HG03457 (cell line): ENCODE results near the gene CSN1S1.
"Not testable (repeated sequence)": the region's sequence is repeated elsewhere in the genome, so short reads cannot be mapped to it uniquely, and the experiment has no call there.

Experiments
- ATAC-seq: cut with Tn5 transposase; IDR thresholded peaks from one replicate; pipeline ENCODE4 v1.9.1; 2021; ENCODE audit warnings: moderate number of reproducible peaks; ENCODE audit not compliant: unreplicated experiment

Gene CSN1S1, protein sequence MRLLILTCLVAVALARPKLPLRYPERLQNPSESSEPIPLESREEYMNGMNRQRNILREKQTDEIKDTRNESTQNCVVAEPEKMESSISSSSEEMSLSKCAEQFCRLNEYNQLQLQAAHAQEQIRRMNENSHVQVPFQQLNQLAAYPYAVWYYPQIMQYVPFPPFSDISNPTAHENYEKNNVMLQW

DNA sequence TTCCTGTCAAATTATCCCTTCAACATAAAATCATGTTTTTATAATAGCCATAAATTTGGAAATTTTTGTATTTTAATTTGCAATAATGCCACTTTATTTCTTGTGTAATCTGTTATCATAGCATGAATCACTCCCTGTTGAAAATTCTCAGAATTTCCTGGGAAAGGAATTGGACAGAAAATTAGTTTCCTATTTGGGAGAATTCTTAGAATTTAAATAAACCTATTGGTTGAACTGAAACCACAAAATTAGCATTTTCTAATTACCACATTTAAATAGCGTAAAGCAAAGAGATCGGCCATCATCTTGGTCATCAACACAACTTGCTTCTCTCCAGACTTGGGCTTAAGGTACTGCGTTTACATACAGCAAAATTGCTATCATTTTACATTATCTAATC is at the start of gene CSN1S1:
TSS of gene CSN1S1 (plus strand) at position 301 of the 400 bp plus-strand sequence. CDS start 1,488 bp downstream, outside the sequence.
- no peak for ATAC-seq

DNA sequence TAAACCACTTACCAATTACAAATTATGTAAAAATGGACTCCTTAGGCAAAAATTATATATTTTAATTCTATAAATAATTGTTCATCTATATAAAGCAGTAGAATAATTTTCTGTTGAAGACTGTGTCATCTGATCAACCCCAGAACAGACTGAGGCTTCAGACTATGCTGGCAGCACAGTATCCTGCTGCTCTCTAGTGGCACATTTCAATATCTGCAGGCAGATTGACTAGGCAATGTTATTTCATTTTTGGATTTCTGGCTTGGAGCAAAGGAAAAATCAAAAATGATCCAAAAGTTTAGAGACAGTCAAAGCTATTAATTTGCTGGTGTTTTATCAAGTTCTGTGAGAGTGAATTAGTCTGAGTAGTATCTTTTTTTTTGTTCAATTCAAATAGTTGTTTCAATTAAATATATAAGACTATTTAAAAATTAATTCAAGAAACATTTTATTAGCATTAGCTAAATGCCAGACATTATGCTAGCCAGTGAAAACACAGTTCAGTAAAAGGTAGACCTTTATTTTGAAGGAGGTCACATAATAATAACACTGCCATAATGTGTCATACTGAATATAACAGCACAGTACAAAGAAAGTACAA is 49.6 kb upstream of the CSN1S1 start:
- ATAC-seq: peak; percentile 88

DNA sequence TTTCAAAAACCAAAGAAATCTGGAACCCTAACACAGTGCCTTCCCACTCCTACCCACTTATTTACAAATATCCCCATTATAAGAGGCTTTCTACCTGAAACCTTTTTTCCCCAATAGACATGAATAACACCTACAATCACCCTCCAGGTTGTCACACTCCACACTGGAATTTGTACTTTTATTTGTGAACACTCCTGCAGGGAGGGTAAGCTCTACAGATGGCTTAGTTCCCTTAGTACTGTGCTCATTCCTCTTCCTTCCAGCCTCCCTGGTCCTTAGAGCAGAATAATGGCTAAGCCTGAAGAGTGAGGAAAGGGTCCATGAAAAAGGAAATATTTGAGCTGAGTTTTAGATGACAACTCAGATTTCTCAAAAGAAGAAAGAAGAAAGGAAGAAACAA is 48.7 kb upstream of the CSN1S1 start:
- no peak for ATAC-seq

DNA sequence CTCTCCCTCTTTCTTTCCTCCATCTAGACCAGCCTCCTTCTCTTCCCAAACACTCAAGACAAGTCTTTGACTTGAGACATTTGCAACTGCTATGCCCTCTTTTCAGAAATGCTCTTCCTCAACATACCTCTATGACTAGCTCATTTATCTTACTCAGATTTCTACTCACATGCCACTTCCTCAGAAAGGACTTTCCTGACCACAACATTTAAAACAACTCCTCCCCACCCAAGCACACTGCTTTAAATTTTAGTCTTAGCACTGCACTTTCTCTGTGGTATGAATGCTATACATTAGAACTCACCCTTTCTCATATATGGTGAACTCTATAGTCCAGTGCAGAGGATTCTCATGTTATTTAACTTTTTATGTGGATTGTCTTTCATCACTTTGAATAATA is 42.5 kb upstream of the CSN1S1 start:
- no peak for ATAC-seq

DNA sequence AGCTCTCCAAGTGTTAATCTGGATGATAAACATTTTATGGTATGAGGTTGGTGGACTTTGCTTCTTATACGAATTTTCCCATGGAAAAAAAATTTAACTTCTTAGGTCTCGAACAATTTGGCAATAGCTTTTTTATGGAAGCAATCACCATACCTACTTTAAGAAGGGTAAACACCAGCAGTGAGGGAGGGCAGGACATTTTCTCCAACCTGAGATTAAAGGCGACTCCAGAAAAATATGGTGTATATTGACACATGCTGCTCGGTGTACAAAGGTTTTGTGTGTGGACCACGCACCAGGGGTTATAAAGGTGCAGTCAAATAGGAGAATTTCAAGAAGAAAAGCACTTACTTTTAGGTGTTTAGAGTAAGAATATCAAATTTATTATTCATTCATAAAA is 36.7 kb upstream of the CSN1S1 start:
- ATAC-seq: no peak

DNA sequence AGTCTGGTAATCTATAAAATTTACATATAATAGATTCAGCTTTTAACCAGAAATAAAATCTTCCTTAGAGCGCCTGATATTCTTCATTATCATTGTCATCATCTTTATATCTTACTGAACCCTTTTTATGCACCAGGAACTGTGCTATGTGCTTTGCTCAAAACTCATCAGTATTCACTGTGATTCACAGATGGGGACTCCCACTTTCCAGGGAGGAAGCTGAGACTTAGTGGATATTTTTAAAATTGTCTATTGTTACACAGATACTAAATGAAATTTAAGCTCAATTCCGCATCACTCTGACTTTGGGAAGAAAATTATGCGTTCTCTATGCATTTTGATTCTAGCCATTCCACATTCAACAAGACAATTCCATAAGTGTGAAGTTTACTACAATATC is 36.1 kb upstream of the CSN1S1 start:
- no peak for ATAC-seq

DNA sequence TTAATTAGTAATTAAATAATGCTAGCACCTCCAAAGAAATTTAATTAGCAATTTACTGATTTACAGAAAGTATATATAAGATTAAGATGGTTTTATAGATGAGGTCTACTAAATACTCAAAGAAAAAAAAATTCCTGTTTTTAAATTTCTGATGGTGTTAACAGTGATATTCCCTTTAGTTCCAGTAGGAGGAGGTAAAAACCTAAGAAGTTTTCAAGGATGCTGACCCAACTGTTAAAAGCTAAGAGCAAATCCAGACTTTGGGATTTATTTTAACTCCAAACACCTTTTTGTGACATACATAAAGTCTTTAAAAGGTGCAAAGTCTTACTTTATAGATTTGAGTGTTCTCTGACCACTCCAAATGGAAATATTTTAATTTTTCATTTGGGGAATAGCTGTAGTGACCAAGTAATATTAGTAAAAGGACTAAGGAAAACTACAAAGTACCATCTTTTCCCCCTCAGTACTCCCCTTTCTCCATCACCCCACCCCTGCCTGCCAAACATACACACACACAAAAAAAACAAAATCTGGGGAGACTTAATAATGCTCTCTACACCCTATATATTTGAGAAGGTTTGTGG is 34.2 kb upstream of the CSN1S1 start:
- ATAC-seq: no peak

DNA sequence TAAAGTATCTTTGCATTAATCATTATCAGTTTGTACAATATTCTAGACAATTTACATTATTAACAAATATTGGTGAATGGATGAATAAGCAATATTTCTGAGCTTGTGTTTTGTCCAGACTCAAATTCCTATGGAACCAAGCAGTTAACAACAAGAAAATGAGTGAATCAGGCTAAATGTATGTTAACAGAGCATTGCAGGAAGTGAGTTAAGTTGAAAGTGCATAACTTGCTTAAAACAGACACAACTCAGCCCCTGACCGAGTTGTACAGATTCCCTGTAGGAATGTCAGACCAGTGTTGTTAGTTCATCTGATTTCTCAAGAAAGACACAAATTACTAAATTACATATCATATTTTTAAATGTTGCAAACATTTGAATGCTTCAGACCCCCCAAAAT is 23.7 kb upstream of the CSN1S1 start:
- no peak for ATAC-seq

DNA sequence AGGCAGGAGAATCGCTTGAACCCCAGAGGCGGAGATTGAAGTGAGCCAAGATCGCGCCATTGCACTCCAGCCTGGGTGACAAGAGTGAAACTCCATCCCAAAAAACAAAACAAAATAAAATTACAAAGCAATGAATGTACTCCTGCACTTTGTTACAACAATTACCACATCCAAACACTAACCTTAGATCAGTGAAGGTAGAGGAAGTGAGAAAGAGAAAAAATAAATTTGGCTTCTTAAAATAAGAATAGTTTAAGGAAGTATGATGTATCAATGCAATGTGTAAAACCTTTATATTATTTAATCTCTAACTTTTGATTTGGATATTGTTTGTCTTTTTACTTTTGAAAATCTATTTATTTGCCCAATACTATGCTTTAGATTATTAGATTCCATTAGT is 21.7 kb upstream of the CSN1S1 start:
- no peak for ATAC-seq

DNA sequence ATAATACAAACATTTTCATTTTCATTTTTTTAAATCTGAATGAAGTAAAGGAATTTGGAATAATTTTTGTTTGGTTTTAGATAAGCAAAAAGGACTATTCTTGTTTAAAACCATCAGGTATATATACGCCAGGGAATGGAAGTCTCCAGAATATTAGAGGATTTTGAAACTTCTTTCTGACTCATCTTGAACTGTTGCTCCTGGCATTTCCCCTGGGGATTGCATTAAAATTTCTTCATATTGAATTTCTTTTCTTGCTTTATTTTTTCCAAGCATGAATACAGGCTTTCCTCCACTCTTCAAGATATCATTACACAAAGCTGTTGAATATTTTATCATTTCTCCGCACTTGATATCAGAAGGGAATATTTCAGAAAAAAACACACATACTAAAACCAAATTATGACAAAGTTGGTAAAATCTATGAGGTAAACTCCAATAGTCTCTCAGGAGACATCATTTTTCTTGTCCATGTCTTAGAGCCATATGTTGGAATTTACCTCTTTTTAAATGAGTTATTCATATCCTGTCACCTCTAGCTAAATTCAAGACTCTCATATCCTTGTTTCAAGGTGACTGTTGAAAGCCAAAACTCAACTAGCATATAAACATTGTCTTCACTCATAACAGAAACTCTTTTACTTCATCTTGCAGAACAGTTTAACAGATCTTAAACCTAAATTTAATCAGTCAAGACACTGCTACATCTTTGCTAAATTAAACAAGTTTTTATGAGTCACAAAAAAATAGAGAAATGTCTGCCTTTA is 20.7 kb upstream of the CSN1S1 start:
- peak; percentile 79 for ATAC-seq

DNA sequence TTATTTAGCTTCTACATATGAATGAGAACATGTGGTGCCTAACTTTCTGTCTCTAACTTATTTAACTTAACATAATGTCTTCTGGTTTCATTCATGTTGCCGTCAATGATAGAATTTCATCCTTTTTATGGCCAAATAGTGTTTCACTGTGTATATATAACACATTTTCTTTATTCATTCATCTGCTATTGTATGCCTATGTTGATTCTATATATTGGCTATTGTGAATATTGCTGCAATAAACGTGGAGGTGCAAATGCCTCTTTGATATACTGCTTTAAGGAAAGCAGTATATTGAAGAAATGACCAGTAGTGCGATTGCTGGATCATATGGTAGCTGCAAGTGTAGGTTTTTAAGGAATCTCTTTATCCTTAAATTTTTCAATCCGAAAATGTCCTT is 10.0 kb upstream of the CSN1S1 start:
- no peak for ATAC-seq

DNA sequence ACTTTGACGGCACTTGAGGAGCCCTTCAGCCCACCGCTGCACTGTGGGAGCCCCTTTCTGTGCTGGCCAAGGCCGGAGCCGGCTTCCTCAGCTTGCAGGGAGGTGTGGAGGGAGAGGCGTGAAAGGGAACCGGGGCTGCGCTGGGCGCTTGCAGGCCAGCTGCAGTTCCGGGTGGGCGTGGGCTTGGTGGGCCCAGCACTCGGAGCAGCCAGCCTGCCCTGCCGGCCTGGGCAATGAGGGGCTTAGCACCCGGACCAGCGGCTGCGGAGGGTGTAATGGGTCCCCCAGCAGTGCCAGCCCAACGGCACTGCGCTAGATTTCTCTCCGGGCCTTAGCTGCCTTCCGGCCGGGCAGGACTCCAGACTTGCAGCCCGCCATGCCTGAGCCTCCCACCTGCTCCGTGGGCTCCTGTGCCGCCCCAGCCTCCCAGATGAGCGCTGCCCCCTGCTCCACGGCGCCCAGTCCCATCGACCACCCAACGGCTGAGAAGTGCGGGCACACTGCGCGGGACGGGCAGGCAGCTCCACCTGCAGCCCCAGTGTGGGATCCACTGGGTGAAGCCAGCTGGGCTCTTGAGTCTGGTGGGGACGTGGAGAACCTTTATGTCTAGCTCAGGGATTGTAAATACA is 7.0 kb upstream of the CSN1S1 start:
- not testable (repeated sequence) for ATAC-seq

DNA sequence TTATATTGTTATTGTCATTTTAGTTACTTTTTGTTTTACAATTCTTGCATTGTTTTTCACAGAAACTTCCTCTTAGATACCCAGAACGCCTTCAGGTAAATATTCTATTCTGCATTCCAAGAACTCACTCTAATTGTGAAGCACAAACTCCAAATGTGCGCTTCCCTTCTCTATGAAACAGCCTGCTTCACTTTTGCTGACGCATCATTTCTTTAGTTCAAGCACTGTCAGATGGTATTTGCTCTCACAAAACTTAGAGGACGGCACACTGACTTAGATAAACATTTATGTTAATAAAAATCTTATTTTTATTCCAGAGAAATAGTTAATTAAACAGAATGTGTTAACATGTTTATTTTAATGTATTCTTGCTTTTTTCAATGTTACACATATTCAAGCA is 3.3 kb downstream of the CSN1S1 start:
- ATAC-seq: no peak

DNA sequence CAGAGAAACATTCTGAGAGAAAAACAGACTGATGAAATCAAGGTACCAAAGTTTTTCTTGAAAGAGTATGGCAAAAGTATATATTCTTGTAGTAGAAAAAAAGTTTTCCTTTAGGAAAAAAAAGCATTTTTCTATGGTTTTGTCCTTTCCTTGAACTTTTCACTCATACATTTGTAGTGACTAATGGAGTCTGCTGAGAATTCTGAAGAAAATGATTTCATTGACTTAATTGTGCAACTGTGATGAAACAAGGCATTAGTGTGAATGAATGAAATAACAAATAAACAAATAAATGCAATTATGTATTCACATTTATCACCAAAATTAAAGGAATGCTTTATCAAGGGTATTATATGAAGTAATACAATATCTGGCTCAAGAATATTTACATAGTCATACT is 5.7 kb downstream of the CSN1S1 start:
- no peak for ATAC-seq

DNA sequence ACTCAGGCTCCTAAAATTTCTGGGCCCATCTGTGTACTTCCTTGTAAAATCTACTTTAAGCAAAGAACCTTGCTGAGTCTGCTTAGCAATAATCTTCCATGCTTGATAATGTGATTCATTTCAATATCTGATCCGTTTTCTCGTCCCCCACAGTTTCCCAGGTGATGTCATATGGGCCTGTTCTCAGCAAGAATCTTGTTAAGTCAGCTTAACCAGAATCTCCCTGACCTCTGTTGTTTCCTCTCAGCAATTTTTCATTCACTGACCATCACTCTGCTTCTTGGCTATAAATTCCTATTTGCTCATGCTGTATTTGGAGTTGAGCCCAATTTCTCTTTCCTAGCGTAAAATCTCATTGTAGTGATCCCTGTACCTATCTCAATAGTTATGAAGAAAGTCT is 20.7 kb downstream of the CSN1S1 start:
- ATAC-seq: no peak

DNA sequence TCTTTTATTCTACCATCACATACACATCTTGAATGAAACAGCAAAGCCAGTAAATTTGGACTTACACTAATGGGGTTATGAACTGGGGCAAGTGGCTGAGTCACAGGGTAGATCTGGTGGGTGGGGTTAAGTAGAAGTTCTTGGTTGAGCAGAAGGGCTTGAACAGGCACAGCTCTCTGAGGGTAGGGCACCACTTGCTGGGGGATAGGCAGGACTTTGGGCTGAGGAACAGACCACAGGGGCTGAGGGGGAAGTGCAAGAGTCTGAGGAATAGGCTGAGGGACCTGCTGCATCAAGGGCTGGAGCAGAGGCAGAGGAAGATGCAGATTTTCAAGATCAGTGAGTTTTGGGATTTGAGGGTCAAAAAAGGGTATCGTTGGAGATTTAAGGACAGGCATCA is 26.3 kb downstream of the CSN1S1 start:
- ATAC-seq: no peak

DNA sequence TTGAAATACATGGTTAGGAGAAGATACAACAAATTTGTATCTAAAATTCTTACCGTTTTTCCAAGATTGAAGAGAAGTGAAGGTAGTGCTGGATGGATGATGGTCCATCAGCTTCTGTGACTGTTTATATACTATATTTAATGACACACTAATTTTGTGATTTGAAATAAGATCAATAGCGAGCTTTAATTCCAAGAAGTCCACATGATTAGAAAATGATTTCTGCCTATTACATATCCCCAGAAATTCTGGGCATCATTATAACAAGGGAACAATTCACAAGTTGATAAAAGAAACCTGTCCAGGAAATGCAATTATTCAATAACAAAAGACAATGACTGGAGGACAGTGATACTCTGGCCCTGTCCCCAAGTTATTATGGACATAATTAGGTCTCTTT is 34.8 kb downstream of the CSN1S1 start, which contains the start of gene CSN2:
TSS of gene CSN2 (minus strand) at position 101 of the 400 bp plus-strand sequence. CDS start 4,733 bp downstream, outside the sequence.
- no peak for ATAC-seq

DNA sequence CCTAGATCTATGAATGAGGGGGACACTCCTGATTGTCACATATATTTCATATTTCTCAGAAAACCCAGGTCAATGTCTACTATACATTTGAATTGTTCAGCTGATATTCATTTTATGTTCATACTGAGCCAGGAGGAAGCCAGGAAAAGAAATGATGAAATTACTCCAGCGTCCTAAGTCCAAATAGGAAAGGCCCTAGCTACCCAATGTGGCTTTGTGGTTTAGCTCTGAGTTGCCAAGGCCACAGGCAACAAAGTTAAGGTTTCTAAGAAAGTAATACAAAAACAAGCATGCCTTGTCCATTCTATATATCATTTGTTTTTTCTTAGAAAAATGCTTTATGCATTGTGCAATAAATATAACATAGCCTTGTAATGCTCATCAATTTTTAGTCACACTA is 39.2 kb downstream of the CSN1S1 start:
- no peak for ATAC-seq

DNA sequence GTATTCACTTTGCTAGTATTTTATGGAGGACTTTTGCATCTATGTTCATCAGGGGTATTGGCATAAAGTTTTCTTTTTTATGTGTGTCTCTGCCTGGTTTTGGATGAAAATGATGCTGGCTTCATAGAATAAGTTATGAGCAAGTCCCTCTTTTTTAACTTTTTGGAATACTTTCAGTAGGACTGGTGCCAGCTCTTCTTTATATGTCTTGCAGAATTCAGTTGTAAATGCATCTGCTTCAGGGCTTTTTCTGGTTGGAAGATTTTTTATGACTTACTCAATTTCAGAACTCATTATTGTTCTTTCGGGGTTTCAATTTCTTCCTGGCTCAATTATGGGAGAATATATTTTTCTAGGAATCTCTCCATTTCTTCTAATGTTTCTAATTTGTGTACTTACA is 43.8 kb downstream of the CSN1S1 start:
- no peak for ATAC-seq

DNA sequence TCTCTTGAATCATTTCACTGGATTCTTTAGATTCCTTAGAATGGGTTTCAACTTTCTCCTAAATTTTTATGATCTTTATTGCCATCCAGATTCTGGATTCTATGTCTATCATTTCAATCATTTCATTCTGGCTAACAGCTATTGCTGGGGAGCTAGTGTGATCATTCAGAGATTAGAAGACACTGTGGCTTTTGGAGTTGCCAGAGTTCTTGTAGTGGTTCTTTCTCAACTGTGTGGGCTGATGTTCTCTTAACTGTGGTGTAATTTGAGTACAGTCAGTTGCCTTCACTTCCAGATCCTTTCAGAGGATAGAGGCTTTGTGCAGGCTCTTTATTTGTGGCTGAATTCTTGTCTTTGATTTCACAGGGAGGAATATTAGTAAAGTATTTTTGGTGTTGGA is 46.7 kb downstream of the CSN1S1 start:
- ATAC-seq: no peak

DNA sequence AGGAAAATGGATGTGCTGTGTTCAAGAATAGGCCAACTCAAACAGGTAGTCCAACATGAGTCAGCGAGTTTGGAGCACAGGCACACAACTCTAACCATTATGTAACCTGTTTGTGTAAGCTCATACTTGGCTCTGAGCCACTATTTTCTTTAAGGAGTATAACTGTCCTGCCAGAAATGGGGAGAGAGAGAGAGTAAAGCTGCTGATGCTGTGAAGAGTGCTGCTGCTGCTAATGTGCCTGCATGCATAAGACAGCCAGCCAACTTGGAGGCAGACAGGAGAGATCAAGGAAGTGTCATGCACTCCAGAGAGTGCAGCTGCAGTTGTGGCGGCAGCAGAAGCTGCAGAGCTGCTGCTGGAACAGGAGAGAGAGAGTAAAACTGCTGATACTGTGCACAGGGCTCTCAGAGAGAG is 53.2 kb downstream of the CSN1S1 start:
- no peak for ATAC-seq
